Naive thymus-derived CD8-positive, alpha-beta T cell (primary cell): ENCODE results near the gene TAF1. TPM values are rescaled to one million over a fixed set of nuclear protein-coding genes. Genes with fewer than 3 reads are reported as not detected.
"Not testable (repeated sequence)": the region's sequence is repeated elsewhere in the genome, so short reads cannot be mapped to it uniquely, and the experiment has no call there.

Experiments used
- ATAC-seq, 2 donors: fragments of 150-1000 bp; cut with Tn5 transposase in 1 of 2; sonication (Bioruptor Pico), chemical (Tn5 transposase) in 1 of 2; 1 replicate in 1 of 2; 2 replicates in 1 of 2; pipeline ENCODE4 v1.10.0; 2021; ENCODE audit warnings: mild to moderate bottlenecking in 2 of 2, moderate library complexity in 2 of 2
- POLR2A ChIA-PET: fragments of 350-600 bp; sonication (Branson Sonifier 250); formaldehyde crosslinking; loops from one replicate; lab custom pipeline; 2021; ENCODE audit warnings: antibody characterized with exemption; lab: Charles Lee
- DNase-seq, 10 donors: peaks; one replicate each; pipeline versions ENCODE4 v3.0.0 to v3.0.0-alpha.2; 2020 to 2022
- H3K27ac Mint-ChIP-seq, 10 donors: one replicate each; pipeline ENCODE4 v1.8.0; 2020 to 2022; ENCODE audit warnings: mild to moderate bottlenecking in 10 of 10, mixed read lengths in 10 of 10, moderate library complexity in 4 of 10, inconsistent platforms in 1 of 10
- H3K27me3 Mint-ChIP-seq, 5 donors: one replicate each; pipeline ENCODE4 v1.8.0; 2021 to 2022; ENCODE audit warnings: mixed read lengths in 5 of 5
- H3K36me3 Mint-ChIP-seq, 3 donors: one replicate each; pipeline ENCODE4 v1.8.0; 2020 to 2022; ENCODE audit warnings: mixed read lengths in 3 of 3, mild to moderate bottlenecking in 2 of 3, inconsistent platforms in 1 of 3
- H3K4me1 Mint-ChIP-seq, 4 donors: one replicate each; pipeline ENCODE4 v1.8.0; 2021 to 2022; ENCODE audit warnings: mixed read lengths in 4 of 4
- H3K4me3 Mint-ChIP-seq, 10 donors: one replicate each; pipeline ENCODE4 v1.8.0; 2020 to 2022; ENCODE audit warnings: mild to moderate bottlenecking in 10 of 10, mixed read lengths in 10 of 10, moderate library complexity in 6 of 10, inconsistent platforms in 1 of 10
- H3K9me3 Mint-ChIP-seq, 9 donors: one replicate each; pipeline ENCODE4 v1.8.0; 2020 to 2022; ENCODE audit warnings: mixed read lengths in 9 of 9, mild to moderate bottlenecking in 3 of 9, inconsistent platforms in 1 of 9, moderate library complexity in 1 of 9
- polyA plus RNA-seq, 3 donors: library from polyadenylated mRNA; unstranded; fragments of 300-500 nt; fragmentation: Illumina TruSeq; gene quantifications; one replicate each; pipeline ENCODE4 v1.2.3, GENCODE V29; 2021
- total RNA-seq, 8 experiments: library from RNA in 2 of 8; stranded (reverse) in 2 of 8; gene quantifications; one replicate each; pipeline ENCODE4 v1.2.3 and lab custom pipeline; 2021 to 2026

Gene TAF1
- total and polyA plus RNA-seq, 5 experiments from 2014 or later: 4.3 to 84.7 (median 10.2) TPM

GRCh38 chrX:71439896-71440295 is 73.7 kb downstream of the TAF1 start:
- H3K27me3 Mint-ChIP-seq: no peaks in the 10 kb centered on the region
- POLR2A ChIA-PET: no interaction called here
- no peak overlapping the region for H3K4me3 Mint-ChIP-seq

GRCh38 chrX:71440401-71440800 is 74.2 kb downstream of the TAF1 start:
- Mint-ChIP-seq H3K4me3 (no peak overlapping the region), H3K36me3 (peaks cover 4 to 63% (median 7%) of the 10 kb centered on the region in 3 donors), H3K27me3 (no peaks in the 10 kb centered on the region), H3K4me1 (peaks cover 6 to 15% (median 10%) of the 10 kb centered on the region in 4 donors), H3K9me3 (peaks cover 0 to 2% (median 0%) of the 10 kb centered on the region in 9 donors), H3K27ac (no peak overlapping the region)
- DNase-seq (no peak), ATAC-seq (no peak)
- POLR2A ChIA-PET: no interaction called here

More at GRCh38 chrX:71439896-71440295, 73.7 kb downstream of the TAF1 start:
- Mint-ChIP-seq H3K36me3 (peaks cover 4 to 59% (median 7%) of the 10 kb centered on the region in 3 donors), H3K4me1 (peaks cover 6 to 15% (median 10%) of the 10 kb centered on the region in 4 donors), H3K9me3 (peaks cover 0 to 2% (median 0%) of the 10 kb centered on the region in 9 donors), H3K27ac (peak overlapping the region in 1 of 10 donors; percentile 60)
- DNase-seq (no peak), ATAC-seq (no peak)

- H3K27me3 Mint-ChIP-seq, H3K27ac Mint-ChIP-seq, ATAC-seq, POLR2A ChIA-PET, H3K4me3 Mint-ChIP-seq, H3K9me3 Mint-ChIP-seq, DNase-seq: not testable (repeated sequence)
- H3K36me3 Mint-ChIP-seq: peaks cover 4 to 69% (median 8%) of the 10 kb centered on the region in 3 donors
- peaks cover 6 to 15% (median 10%) of the 10 kb centered on the region in 4 donors for H3K4me1 Mint-ChIP-seq
Measured at GRCh38 chrX:71441809-71442208, 75.7 kb downstream of the TAF1 start.

GRCh38 chrX:71450433-71451106 is 84.4 kb downstream of the TAF1 start:
- H3K27me3 Mint-ChIP-seq: no peaks in the 10 kb centered on the region
- H3K36me3 Mint-ChIP-seq: peaks cover 4 to 55% (median 11%) of the 10 kb centered on the region in 3 donors

GRCh38 chrX:71451518-71451917 is 85.4 kb downstream of the TAF1 start:
- H3K4me1 Mint-ChIP-seq, ATAC-seq, H3K27ac Mint-ChIP-seq, POLR2A ChIA-PET, H3K27me3 Mint-ChIP-seq, H3K4me3 Mint-ChIP-seq, DNase-seq, H3K9me3 Mint-ChIP-seq: not testable (repeated sequence)
- peaks cover 4 to 60% (median 11%) of the 10 kb centered on the region in 3 donors for H3K36me3 Mint-ChIP-seq

More at GRCh38 chrX:71450433-71451106, 84.4 kb downstream of the TAF1 start:
- H3K9me3 Mint-ChIP-seq: no peaks in the 10 kb centered on the region
- POLR2A ChIA-PET: no interaction called here
- no peak overlapping the region for H3K4me3 Mint-ChIP-seq
- DNase-seq: no peak
- H3K4me1 Mint-ChIP-seq: peaks cover 0 to 3% (median 0%) of the 10 kb centered on the region in 4 donors
- no peak for ATAC-seq
- H3K27ac Mint-ChIP-seq: peak overlapping the region in 2 of 10 donors; percentile 45 to 72

DNA sequence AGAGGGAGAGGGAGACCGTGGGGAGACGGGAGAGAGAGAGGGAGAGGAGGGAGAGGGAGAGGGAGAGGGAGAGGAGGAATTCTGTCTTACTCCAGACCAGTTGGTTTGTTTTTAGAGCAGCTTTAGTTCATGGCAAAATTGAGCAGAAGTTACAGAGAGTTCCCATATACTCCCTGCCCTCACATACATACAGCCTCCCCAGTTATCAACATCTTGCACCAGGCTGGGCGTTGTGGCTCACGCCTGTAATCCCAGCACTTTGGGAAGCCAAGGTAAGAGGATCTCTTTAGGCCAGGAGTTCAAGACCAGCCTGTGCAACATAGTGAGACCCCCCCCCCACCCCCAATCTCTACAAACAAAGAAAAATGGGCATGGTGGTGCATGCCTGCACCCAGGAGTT is 86.9 kb downstream of the TAF1 start:
- Mint-ChIP-seq H3K9me3 (no peaks in the 10 kb centered on the region), H3K27ac (no peak overlapping the region), H3K27me3 (no peaks in the 10 kb centered on the region), H3K4me1 (peaks cover 0 to 3% (median 0%) of the 10 kb centered on the region in 4 donors), H3K4me3 (no peak overlapping the region), H3K36me3 (peaks cover 6 to 63% (median 10%) of the 10 kb centered on the region in 3 donors)
- no peak for DNase-seq
- POLR2A ChIA-PET: no interaction called here
- no peak for ATAC-seq

DNA sequence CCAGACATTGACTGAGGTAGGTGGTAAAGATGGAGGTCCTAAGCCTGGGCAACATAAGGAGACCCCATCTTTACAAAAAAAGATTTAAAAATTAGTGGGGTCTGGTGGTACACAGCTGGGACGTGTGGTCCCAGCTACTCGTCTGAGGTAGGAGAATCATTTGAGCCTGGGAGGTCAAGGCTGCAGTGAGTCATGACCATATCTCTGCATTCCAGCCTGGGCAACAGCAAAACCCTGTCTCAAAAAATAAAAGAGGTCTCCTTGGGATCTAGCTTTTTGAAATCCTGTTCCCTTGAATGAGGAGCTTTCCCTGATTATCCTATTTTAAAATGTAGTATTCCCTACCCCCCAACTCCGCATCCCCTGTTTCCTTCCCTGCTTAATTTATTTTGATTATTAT is 88.1 kb downstream of the TAF1 start:
- Mint-ChIP-seq H3K27ac (peak overlapping the region in 1 of 10 donors; percentile 72), H3K36me3 (peaks cover 11 to 73% (median 12%) of the 10 kb centered on the region in 3 donors)

GRCh38 chrX:71458866-71459265 is 92.7 kb downstream of the TAF1 start:
- H3K36me3 Mint-ChIP-seq: peaks cover 10 to 95% (median 20%) of the 10 kb centered on the region in 3 donors
- peak overlapping the region in 2 of 10 donors; percentile 31 to 71 for H3K27ac Mint-ChIP-seq
- H3K4me3 Mint-ChIP-seq: no peak overlapping the region
- DNase-seq (no peak), ATAC-seq (no peak)
- no peaks in the 10 kb centered on the region for H3K27me3 Mint-ChIP-seq
- POLR2A ChIA-PET: interaction anchor here (1.5 kb wide), 1 partner anchor 10 kb away, joined by 6 read pairs; no protein-coding TSS in a partner anchor
- H3K4me1 Mint-ChIP-seq: peaks cover 0 to 4% (median under 1%) of the 10 kb centered on the region in 4 donors
- H3K9me3 Mint-ChIP-seq: no peaks in the 10 kb centered on the region

More for the DNA sequence above, 88.1 kb downstream of the TAF1 start:
- POLR2A ChIA-PET: interaction anchor here (0.6 kb wide), 1 partner anchor 123 kb away, joined by 4 read pairs; no protein-coding TSS in a partner anchor
- H3K9me3 Mint-ChIP-seq: no peaks in the 10 kb centered on the region
- no peak overlapping the region for H3K4me3 Mint-ChIP-seq
- peaks cover 0 to 3% (median 0%) of the 10 kb centered on the region in 4 donors for H3K4me1 Mint-ChIP-seq
- ATAC-seq (no peak), DNase-seq (no peak)
- no peaks in the 10 kb centered on the region for H3K27me3 Mint-ChIP-seq

DNA sequence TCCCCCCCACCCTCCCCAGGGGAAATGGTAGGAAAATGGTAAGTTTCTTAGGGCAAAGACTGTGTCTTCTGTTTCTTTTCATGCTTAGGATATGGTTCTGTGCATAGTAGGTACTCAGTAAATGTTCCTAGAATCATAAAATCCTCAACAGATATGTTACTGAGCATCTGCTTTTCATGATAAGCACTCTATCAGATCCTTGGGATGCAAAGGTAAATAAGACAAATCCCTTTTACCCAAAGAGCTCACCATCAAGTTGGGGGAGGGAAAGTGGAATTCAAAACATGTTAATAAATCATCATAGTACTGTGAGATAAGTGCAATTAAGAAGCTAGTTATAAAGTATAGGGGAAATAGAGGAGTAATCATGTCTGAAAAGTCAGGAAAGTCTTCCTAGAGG is 98.8 kb downstream of the TAF1 start:
- H3K9me3 Mint-ChIP-seq: peaks cover 0 to 2% (median 0%) of the 10 kb centered on the region in 9 donors

GRCh38 chrX:71466979-71467523 is 100.9 kb downstream of the TAF1 start:
- H3K27me3 Mint-ChIP-seq: no peaks in the 10 kb centered on the region
- H3K27ac Mint-ChIP-seq: no peak overlapping the region
- H3K4me1 Mint-ChIP-seq: peaks cover 0 to 2% (median 0%) of the 10 kb centered on the region in 4 donors
- POLR2A ChIA-PET: no interaction called here
- no peak for DNase-seq
- H3K4me3 Mint-ChIP-seq: no peak overlapping the region
- peaks cover 0 to 2% (median 0%) of the 10 kb centered on the region in 9 donors for H3K9me3 Mint-ChIP-seq
- ATAC-seq: no peak
- peaks cover 4 to 60% (median 5%) of the 10 kb centered on the region in 3 donors for H3K36me3 Mint-ChIP-seq

More for the DNA sequence above, 98.8 kb downstream of the TAF1 start:
- ATAC-seq (no peak), DNase-seq (no peak)
- peak overlapping the region in 3 of 10 donors; percentile 27 to 74 (median 30) for H3K27ac Mint-ChIP-seq
- peaks cover 4 to 78% (median 11%) of the 10 kb centered on the region in 3 donors for H3K36me3 Mint-ChIP-seq
- POLR2A ChIA-PET: interaction anchor here (0.8 kb wide), 1 partner anchor 80 kb away, joined by 3 read pairs; no protein-coding TSS in a partner anchor
- H3K4me3 Mint-ChIP-seq: no peak overlapping the region
- H3K4me1 Mint-ChIP-seq: peaks cover 0 to 3% (median under 1%) of the 10 kb centered on the region in 4 donors
- H3K27me3 Mint-ChIP-seq: no peaks in the 10 kb centered on the region

GRCh38 chrX:71475785-71476540 is 109.8 kb downstream of the TAF1 start:
- no peak overlapping the region for H3K4me3 Mint-ChIP-seq
- DNase-seq: no peak
- H3K9me3 Mint-ChIP-seq: no peaks in the 10 kb centered on the region
- H3K27me3 Mint-ChIP-seq: no peaks in the 10 kb centered on the region
- peaks cover 0 to 6% (median 2%) of the 10 kb centered on the region in 4 donors for H3K4me1 Mint-ChIP-seq
- ATAC-seq: no peak
- POLR2A ChIA-PET: interaction anchor here (0.5 kb wide), 1 partner anchor 104 kb away, joined by 3 read pairs; no protein-coding TSS in a partner anchor
- no peak overlapping the region for H3K27ac Mint-ChIP-seq
- peaks cover 0 to 12% (median 2%) of the 10 kb centered on the region in 3 donors for H3K36me3 Mint-ChIP-seq

DNA sequence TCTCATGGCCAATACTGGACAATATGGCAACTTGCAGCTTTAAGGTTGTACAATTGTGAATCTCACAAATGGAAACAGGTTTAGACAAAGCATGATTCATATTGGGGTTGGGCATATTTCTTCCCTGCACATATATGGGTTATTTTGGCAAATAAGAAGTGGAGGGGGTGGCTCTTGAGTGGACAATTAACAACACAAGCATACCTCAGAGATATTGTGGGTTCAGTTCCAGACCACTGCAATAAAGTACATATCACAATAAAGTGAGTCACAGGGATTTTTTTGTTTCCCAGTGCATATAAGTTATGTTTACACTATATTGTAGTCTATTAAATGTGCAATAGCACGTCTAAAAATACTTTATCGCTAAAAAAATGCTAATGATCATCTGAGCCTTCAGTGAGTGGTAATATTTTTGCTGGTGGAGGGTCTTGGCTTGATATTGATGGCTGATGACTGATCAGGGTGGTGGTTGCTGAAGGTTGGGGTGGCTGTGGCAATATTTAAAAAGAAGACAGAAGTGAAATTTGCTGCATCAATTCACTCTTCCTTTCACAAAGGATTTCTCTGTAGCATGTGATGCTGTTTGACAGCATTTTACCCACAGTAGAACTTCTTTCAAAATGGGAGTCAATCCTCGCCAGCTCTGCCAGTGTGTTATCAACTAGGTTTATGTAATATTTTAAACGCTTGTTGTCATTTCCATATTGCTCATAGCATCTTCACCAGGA is 116.2 kb downstream of the TAF1 start:
- Mint-ChIP-seq H3K4me3 (no peak overlapping the region), H3K27ac (no peak overlapping the region), H3K4me1 (peaks cover 0 to 5% (median under 1%) of the 10 kb centered on the region in 4 donors), H3K27me3 (no peaks in the 10 kb centered on the region), H3K36me3 (peaks cover 0 to 2% (median 0%) of the 10 kb centered on the region in 3 donors), H3K9me3 (no peaks in the 10 kb centered on the region)
- DNase-seq: no peak
- POLR2A ChIA-PET: no interaction called here
- ATAC-seq: no peak
